IPS-NIHi11 (cell line): ENCODE data around the gene ZNG1C.
"Not testable (repeated sequence)": the region's sequence is repeated elsewhere in the genome, so short reads cannot be mapped to it uniquely, and the experiment has no call there.

Experiments
- DNase-seq: peaks from one replicate; pipeline ENCODE4 v3.0.0; 2012; ENCODE audit warnings: mixed read lengths, low spot score

The ZNG1C gene

GRCh38 chr9:68343242-68343641, 101.5 kb downstream of the ZNG1C start:
- DNase-seq: not testable (repeated sequence)

DNA sequence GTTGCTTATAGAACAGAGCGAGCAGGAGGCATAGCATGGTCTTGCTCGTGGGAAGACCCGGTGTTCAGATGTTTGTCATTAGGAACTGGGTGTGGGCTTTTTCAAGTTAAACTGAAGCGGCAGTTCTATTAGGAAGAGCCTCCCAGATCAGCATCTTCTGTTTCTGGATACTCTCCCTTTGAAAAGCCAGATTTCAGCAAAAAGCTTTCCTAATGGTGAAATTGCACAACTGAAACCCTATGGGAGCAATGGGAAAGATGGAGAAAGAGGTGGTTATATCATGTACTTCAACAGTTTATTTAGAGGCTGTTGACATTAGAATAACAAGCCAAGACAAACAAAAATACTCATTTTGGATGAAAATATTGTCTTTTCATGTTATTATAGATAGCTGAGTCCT, 102.2 kb downstream of the ZNG1C start:
- not testable (repeated sequence) for DNase-seq
